HG03103 (cell line): ENCODE results near the gene CACNG5.
"Not testable (repeated sequence)": the region's sequence is repeated elsewhere in the genome, so short reads cannot be mapped to it uniquely, and the experiment has no call there.

Experiments
- ATAC-seq: cut with Tn5 transposase; IDR thresholded peaks from one replicate; pipeline ENCODE4 v1.9.1; 2021; ENCODE audit warnings: low read depth; ENCODE audit not compliant: unreplicated experiment

Gene CACNG5

GRCh38 chr17:66903296-66903695 lies 68.4 kb downstream of the CACNG5 start:
- not testable (repeated sequence) for ATAC-seq

GRCh38 chr17:66903781-66904180 lies 68.9 kb downstream of the CACNG5 start:
- ATAC-seq: no peak

- no peak for ATAC-seq
Observed at GRCh38 chr17:66904760-66905624, 70.1 kb downstream of the CACNG5 start.

- ATAC-seq: no peak
Observed at GRCh38 chr17:66906321-66907278, 71.7 kb downstream of the CACNG5 start.

- no peak for ATAC-seq
Observed at GRCh38 chr17:66909804-66910373, 75.0 kb downstream of the CACNG5 start.

- no peak for ATAC-seq
Observed at GRCh38 chr17:66910651-66911285, 75.9 kb downstream of the CACNG5 start.

GRCh38 chr17:66915204-66915611 lies 80.3 kb downstream of the CACNG5 start:
- ATAC-seq: no peak

- ATAC-seq: no peak
Observed at GRCh38 chr17:66915792-66916191, 80.9 kb downstream of the CACNG5 start.

- no peak for ATAC-seq
Observed at GRCh38 chr17:66916946-66917345, 82.0 kb downstream of the CACNG5 start.

- ATAC-seq: no peak
Observed at GRCh38 chr17:66918896-66919295, 84.0 kb downstream of the CACNG5 start.

- ATAC-seq: no peak
Observed at GRCh38 chr17:66920435-66920834, 85.5 kb downstream of the CACNG5 start.

GRCh38 chr17:66920950-66921349 lies 86.0 kb downstream of the CACNG5 start:
- ATAC-seq: no peak

GRCh38 chr17:66923886-66924285 lies 89.0 kb downstream of the CACNG5 start:
- ATAC-seq: no peak

- ATAC-seq: no peak
Observed at GRCh38 chr17:66925811-66926500, 91.0 kb downstream of the CACNG5 start.

- ATAC-seq: no peak
Observed at GRCh38 chr17:66928949-66929348, 94.0 kb downstream of the CACNG5 start.

- no peak for ATAC-seq
Observed at GRCh38 chr17:66929591-66929990, 94.7 kb downstream of the CACNG5 start.

- no peak for ATAC-seq
Observed at GRCh38 chr17:66930933-66931332, 96.0 kb downstream of the CACNG5 start.

GRCh38 chr17:66932311-66932710 lies 97.4 kb downstream of the CACNG5 start:
- ATAC-seq: no peak

GRCh38 chr17:66934040-66934439 lies 99.1 kb downstream of the CACNG5 start:
- ATAC-seq: no peak
